Measurements from ENCODE around the gene EPB41L4A.

EPB41L4A gene

GRCh38 chr5:112320408-112320807 is 98.7 kb downstream of the EPB41L4A start:
- H3K27ac ChIP-seq: no peak overlapping the region
- no peaks in the 10 kb centered on the region for H3K27me3 ChIP-seq (ENCODE audit: insufficient read depth, low read depth, severe bottlenecking)
- no peak overlapping the region for H3K4me3 ChIP-seq (ENCODE audit: low read depth, low read length)
- H3K36me3 ChIP-seq: no peaks in the 10 kb centered on the region
- no peak for DNase-seq
- no peaks in the 10 kb centered on the region for H3K9me3 ChIP-seq (ENCODE audit: severe bottlenecking)
- TF ChIP-seq, protein P1, sequence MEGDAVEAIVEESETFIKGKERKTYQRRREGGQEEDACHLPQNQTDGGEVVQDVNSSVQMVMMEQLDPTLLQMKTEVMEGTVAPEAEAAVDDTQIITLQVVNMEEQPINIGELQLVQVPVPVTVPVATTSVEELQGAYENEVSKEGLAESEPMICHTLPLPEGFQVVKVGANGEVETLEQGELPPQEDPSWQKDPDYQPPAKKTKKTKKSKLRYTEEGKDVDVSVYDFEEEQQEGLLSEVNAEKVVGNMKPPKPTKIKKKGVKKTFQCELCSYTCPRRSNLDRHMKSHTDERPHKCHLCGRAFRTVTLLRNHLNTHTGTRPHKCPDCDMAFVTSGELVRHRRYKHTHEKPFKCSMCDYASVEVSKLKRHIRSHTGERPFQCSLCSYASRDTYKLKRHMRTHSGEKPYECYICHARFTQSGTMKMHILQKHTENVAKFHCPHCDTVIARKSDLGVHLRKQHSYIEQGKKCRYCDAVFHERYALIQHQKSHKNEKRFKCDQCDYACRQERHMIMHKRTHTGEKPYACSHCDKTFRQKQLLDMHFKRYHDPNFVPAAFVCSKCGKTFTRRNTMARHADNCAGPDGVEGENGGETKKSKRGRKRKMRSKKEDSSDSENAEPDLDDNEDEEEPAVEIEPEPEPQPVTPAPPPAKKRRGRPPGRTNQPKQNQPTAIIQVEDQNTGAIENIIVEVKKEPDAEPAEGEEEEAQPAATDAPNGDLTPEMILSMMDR (IDR thresholded peaks at IDR 0.05; ENCODE audit: low read depth, low read length): no peak

DNA sequence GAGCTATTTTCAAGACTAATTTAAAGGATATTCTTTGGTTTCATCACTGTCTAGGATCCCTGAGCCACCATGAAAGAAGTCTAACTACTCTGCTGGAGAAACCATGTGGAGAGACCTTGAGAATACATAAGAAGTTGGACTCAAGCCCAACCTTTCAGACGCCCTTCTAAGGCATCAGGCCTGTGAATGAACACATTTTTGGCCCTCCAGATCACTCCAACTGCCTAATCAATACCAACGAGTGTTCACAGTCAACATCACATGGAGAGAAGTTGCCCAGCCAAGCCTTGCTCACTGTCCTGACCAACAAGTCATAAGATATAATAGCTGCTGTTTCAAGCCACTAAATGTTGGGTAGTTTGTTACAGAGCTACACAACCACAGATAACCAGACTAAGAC is 100.7 kb downstream of the EPB41L4A start:
- no peak overlapping the region for H3K27ac ChIP-seq
- H3K36me3 ChIP-seq: no peaks in the 10 kb centered on the region
- DNase-seq: no peak
- no peaks in the 10 kb centered on the region for H3K27me3 ChIP-seq (ENCODE audit: insufficient read depth, low read depth, severe bottlenecking)
- H3K9me3 ChIP-seq (ENCODE audit: severe bottlenecking): no peaks in the 10 kb centered on the region
- TF ChIP-seq, protein P1 (IDR thresholded peaks at IDR 0.05; ENCODE audit: low read depth, low read length): no peak
- no peak overlapping the region for H3K4me3 ChIP-seq (ENCODE audit: low read depth, low read length)

GRCh38 chr5:112317866-112318265 is 101.2 kb downstream of the EPB41L4A start:
- Histone ChIP-seq H3K4me3 (ENCODE audit: low read depth, low read length) (no peak overlapping the region), H3K9me3 (ENCODE audit: severe bottlenecking) (no peaks in the 10 kb centered on the region), H3K27ac (no peak overlapping the region), H3K27me3 (ENCODE audit: insufficient read depth, low read depth, severe bottlenecking) (no peaks in the 10 kb centered on the region), H3K36me3 (no peaks in the 10 kb centered on the region)
- no peak for DNase-seq
- TF ChIP-seq, protein P1 (IDR thresholded peaks at IDR 0.05; ENCODE audit: low read depth, low read length): no peak

- no peaks in the 10 kb centered on the region for H3K27me3 ChIP-seq (ENCODE audit: insufficient read depth, low read depth, severe bottlenecking)
- TF ChIP-seq, protein P1 (IDR thresholded peaks at IDR 0.05; ENCODE audit: low read depth, low read length): no peak
- no peak for DNase-seq
These were observed 102.3 kb downstream of the EPB41L4A start for GRCh38 chr5:112316731-112317130.

DNA sequence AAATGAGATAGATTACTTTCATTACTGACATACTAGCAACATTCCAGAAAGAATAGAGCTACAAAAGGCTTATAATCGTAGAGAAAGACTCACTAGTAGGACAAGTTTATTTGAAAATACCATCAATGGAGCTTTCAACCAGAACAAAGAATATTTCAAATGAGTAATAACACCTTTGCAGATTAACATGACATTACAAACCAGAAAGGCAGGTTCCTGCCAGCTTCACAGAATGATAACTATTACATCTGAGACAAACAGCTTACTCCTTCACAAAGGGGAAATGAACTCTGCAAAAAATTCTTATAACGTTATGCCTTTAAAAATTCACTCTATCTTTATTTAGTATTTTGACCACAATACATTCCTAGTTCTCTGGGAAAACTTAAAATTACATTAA is 103.1 kb downstream of the EPB41L4A start:
- no peaks in the 10 kb centered on the region for H3K36me3 ChIP-seq
- TF ChIP-seq, protein P1 (IDR thresholded peaks at IDR 0.05; ENCODE audit: low read depth, low read length): no peak
- no peak overlapping the region for H3K27ac ChIP-seq
- no peak overlapping the region for H3K4me3 ChIP-seq (ENCODE audit: low read depth, low read length)
- DNase-seq: no peak
- no peaks in the 10 kb centered on the region for H3K9me3 ChIP-seq (ENCODE audit: severe bottlenecking)
- no peaks in the 10 kb centered on the region for H3K27me3 ChIP-seq (ENCODE audit: insufficient read depth, low read depth, severe bottlenecking)

More at GRCh38 chr5:112316731-112317130, 102.3 kb downstream of the EPB41L4A start:
- H3K36me3 ChIP-seq: no peaks in the 10 kb centered on the region
- H3K9me3 ChIP-seq (ENCODE audit: severe bottlenecking): no peaks in the 10 kb centered on the region
- H3K27ac ChIP-seq: no peak overlapping the region
- H3K4me3 ChIP-seq (ENCODE audit: low read depth, low read length): no peak overlapping the region

Measured in WERI-Rb-1 (cell line).